ENCODE measurements around the gene CCNL2. TPM values are rescaled to one million over a fixed set of nuclear protein-coding genes. Genes with fewer than 3 reads are reported as not detected.

The CCNL2 gene
- total and polyA plus RNA-seq, 9 donors, result 71.1 to 245 (median 196) TPM

DNA sequence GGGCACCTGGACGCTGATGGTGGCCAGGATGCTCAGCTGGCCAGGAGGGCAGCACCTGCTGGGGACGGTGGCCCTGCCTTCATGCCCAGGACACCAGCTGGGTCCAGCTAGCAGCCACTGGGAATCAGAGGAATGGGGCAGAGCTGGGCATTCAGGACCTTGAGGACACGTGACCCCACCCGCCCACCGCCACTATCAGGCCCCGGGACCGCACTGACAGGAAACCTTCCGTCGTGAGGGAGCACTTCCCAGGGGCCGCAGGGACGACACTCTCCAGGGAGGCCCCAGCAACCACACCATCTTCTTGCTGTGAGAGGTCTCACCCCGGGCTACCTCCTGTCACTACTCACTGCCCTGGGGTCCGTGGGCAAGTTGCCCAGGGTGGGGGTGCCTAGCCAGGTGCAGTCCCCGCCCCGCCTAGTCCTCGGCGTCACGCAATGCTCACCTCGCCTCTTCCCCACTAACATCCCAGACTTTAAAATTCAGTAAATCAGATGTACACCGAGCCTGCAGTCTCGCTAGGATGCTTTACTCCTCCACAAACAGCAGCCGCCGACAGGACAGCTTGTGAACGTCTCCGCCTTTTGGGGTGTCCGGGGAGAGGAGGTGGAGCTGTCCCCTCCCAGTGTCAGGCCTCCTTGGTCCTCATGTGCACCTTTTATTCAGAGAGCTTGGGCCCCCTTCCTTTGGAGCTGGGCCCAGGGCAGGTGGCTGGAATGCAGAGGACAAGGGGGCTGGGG lies 41.3 kb upstream of the CCNL2 start:
- peak in 2 of 5 donors; percentile 52 for DNase-seq
- Histone ChIP-seq H3K27ac (no peak overlapping the region), H3K4me1 (ENCODE audit: insufficient read depth) (peaks cover 13% of the 10 kb centered on the region)

GRCh38 chr1:1439546-1440261 lies 40.6 kb upstream of the CCNL2 start:
- H3K27me3 ChIP-seq, result no peaks in the 10 kb centered on the region
- peaks cover 18% of the 10 kb centered on the region for H3K4me1 ChIP-seq (ENCODE audit: insufficient read depth)
- intact Hi-C loops (cut with DNase I), result no loop called here
- no peak for TF ChIP-seq POLR2A (IDR thresholded peaks at IDR 0.05)
- no peak for TF ChIP-seq CTCF (IDR thresholded peaks at IDR 0.05)
- no peak for TF ChIP-seq EP300 (IDR thresholded peaks at IDR 0.05)
- no peak for DNase-seq
- WGBS, 3 donors, result 86 to 91% (median 87%) methylated on average over 45 to 82 of the region's 82 CpGs
- H3K4me3 ChIP-seq, result no peak overlapping the region
- H3K27ac ChIP-seq, result no peak overlapping the region
- no peaks in the 10 kb centered on the region for H3K36me3 ChIP-seq
- no peaks in the 10 kb centered on the region for H3K9me3 ChIP-seq

More for the DNA sequence above, 41.3 kb upstream of the CCNL2 start:
- no peak for TF ChIP-seq EP300 (IDR thresholded peaks at IDR 0.05)
- Histone ChIP-seq H3K27me3 (no peaks in the 10 kb centered on the region), H3K9me3 (no peaks in the 10 kb centered on the region), H3K36me3 (no peaks in the 10 kb centered on the region), H3K4me3 (no peak overlapping the region)
- 64 to 72% (median 64%) methylated on average over 26 of the region's 26 CpGs for WGBS, 3 donors
- intact Hi-C loops (cut with DNase I), result no loop called here

GRCh38 chr1:1438531-1439381 lies 39.6 kb upstream of the CCNL2 start:
- no peaks in the 10 kb centered on the region for H3K27me3 ChIP-seq
- H3K9me3 ChIP-seq, result no peaks in the 10 kb centered on the region
- 87 to 92% (median 89%) methylated on average over 31 to 45 of the region's 45 CpGs for WGBS, 3 donors
- H3K4me1 ChIP-seq (ENCODE audit: insufficient read depth), result peaks cover 28% of the 10 kb centered on the region
- no peak overlapping the region for H3K4me3 ChIP-seq
- TF ChIP-seq CTCF (IDR thresholded peaks at IDR 0.05) (no peak), EP300 (IDR thresholded peaks at IDR 0.05) (no peak), POLR2A (IDR thresholded peaks at IDR 0.05) (no peak)
- H3K36me3 ChIP-seq, result no peaks in the 10 kb centered on the region
- intact Hi-C loops (cut with DNase I), result no loop called here
- H3K27ac ChIP-seq, result no peak overlapping the region
- peak in 1 of 5 donors; percentile 43 for DNase-seq

DNA sequence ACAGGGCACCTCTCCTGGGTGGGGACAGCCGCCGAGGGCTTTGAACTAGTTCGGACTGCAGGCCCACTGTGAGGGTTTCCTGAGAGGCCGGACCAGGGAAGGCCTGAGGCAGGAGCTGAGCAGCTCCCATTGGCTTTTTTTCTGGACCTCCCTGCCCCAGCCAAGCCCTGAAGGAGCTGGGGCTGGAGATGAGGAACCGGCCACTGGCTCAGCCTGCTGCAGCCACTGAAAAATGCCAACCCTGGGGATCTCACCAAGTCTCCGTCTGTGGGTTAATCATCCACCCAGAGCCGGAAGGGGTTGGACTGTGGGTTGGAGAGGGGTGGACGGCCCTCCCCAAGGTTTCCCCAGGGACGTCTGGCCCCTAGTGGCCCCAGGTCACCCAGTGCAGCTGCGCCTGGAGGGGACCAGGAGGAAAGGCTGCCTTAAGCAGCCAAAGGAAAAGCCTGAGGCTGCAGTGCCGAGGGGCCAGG lies 38.8 kb upstream of the CCNL2 start:
- WGBS, 3 donors, result 77 to 93% (median 87%) methylated on average over 6 to 11 of the region's 11 CpGs
- DNase-seq, result no peak
- no peak overlapping the region for H3K27ac ChIP-seq
- H3K4me1 ChIP-seq (ENCODE audit: insufficient read depth), result peaks cover 34% of the 10 kb centered on the region
- H3K27me3 ChIP-seq, result no peaks in the 10 kb centered on the region
- intact Hi-C loops (cut with DNase I), result no loop called here
- TF ChIP-seq EP300 (IDR thresholded peaks at IDR 0.05) (no peak), CTCF (IDR thresholded peaks at IDR 0.05) (no peak), POLR2A (IDR thresholded peaks at IDR 0.05) (no peak)
- no peaks in the 10 kb centered on the region for H3K9me3 ChIP-seq
- H3K36me3 ChIP-seq, result no peaks in the 10 kb centered on the region
- no peak overlapping the region for H3K4me3 ChIP-seq

All from ovary (tissue), 9 donors.